RCC 7860 (cell line): Measurements from ENCODE around the gene CCL28.

ENCODE experiments used
- DNase-seq: peaks from one replicate; pipeline ENCODE4 v3.0.0-alpha.2; 2015; ENCODE audit warnings: low spot score
- FAIRE-seq: peaks from 2 replicates; lab custom pipeline; 2012; peaks lifted over from hg19 to GRCh38; lab: Jason Lieb, UNC

CCL28 gene

GRCh38 chr5:43362725-43363435, 49.3 kb downstream of the CCL28 start:
- FAIRE-seq (no peak), DNase-seq (no peak)

GRCh38 chr5:43358726-43359125, 53.5 kb downstream of the CCL28 start:
- FAIRE-seq (no peak), DNase-seq (no peak)

GRCh38 chr5:43358301-43358700, 53.9 kb downstream of the CCL28 start:
- FAIRE-seq, result no peak
- DNase-seq, result no peak

DNA sequence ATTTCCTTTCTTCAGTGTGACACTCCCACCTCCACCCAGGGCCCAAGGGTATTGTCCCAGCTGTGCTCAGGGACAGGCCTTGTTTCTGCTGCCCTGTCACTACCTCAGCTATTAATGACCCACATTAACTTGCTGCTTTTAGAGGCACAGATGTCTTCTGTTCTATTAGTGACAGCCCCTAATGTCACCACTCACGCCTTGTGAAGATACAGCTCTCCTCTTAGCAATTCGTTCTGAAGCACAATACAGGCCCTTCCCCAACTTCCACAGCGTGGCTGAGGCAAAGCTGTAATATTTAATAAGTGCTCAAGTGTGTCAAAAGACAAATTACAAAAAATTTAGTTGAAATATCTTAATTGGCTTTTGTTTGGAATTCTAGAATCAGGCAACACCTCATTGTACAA, 54.3 kb downstream of the CCL28 start:
- DNase-seq (no peak), FAIRE-seq (no peak)

DNA sequence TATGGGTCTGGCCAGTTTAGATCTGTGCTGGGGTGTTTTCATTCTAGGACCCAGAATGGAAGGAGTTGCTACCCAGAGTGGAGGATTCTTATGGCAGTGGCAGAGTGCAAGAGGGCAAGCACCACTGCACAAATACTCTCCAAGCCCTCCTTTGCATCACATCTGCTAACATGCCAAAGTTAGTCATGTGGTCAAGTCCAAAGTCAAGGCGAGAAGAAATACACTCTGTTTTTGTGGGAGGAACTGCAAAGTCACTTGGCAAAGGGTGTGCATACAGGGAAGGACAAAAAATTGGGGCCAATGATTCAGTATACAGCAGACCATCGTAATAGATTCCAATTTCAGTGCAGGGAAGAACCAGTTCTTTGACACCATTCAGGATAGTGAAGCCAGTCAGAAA, 55.1 kb downstream of the CCL28 start:
- FAIRE-seq, result no peak
- DNase-seq, result no peak

- no peak for FAIRE-seq
- no peak for DNase-seq
Observed at GRCh38 chr5:43354774-43355173, 57.4 kb downstream of the CCL28 start.

GRCh38 chr5:43353668-43354067, 58.5 kb downstream of the CCL28 start:
- no peak for FAIRE-seq

GRCh38 chr5:43352915-43353314, 59.3 kb downstream of the CCL28 start:
- FAIRE-seq, result no peak
- DNase-seq, result no peak

More at GRCh38 chr5:43353668-43354067, 58.5 kb downstream of the CCL28 start:
- DNase-seq, result no peak

GRCh38 chr5:43352131-43352530, 60.1 kb downstream of the CCL28 start:
- DNase-seq (no peak), FAIRE-seq (no peak)

DNA sequence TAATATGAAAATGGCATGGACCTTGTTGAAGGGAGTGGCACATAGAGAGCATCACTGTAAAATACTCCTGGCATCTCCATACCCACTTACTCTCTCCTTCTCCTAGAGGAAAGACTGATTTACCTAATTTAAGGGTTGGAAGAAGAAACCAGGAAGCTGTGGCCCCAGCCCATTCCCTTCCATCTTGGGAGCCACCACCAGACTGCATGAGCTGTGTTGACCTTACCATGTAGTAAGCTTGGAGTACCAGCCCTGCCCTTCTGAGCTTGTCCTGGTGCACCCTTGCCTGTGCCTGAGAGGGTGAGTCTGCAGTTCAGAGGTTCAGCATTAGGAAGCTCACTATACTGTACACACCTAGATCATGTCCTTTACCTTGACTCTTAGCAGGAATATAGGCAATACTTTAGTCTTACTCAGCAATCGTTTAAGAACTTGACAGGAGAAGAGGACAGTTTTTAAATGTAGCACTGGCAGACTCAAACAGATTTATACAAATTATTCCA, 63.3 kb downstream of the CCL28 start:
- no peak for FAIRE-seq
- no peak for DNase-seq

- no peak for FAIRE-seq
Observed at GRCh38 chr5:43348207-43348606, 64.0 kb downstream of the CCL28 start.

GRCh38 chr5:43338862-43339261, 73.3 kb downstream of the CCL28 start:
- no peak for DNase-seq

More at GRCh38 chr5:43348207-43348606, 64.0 kb downstream of the CCL28 start:
- no peak for DNase-seq

DNA sequence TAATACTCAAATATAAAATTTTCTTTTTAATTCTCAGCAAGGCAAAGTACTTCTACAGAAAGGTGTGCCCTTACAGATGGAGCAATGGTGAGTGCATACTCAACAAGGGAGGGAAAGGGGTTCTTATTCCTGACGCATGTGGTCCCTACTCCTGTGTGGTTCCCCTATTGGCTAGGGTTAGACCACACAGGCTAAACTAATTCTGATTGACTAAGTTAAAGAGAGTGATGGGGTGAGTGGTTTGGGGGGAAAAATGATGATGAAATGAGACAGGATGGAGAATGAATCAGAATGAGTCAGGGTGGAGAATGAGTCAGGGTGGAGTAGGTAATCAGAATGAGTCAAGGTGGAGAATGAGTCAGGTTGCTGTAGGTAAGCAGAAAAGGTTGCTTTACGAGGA, 76.0 kb downstream of the CCL28 start:
- FAIRE-seq (peak; percentile 93), DNase-seq (peak; percentile 81)

More at GRCh38 chr5:43338862-43339261, 73.3 kb downstream of the CCL28 start:
- FAIRE-seq, result no peak

DNA sequence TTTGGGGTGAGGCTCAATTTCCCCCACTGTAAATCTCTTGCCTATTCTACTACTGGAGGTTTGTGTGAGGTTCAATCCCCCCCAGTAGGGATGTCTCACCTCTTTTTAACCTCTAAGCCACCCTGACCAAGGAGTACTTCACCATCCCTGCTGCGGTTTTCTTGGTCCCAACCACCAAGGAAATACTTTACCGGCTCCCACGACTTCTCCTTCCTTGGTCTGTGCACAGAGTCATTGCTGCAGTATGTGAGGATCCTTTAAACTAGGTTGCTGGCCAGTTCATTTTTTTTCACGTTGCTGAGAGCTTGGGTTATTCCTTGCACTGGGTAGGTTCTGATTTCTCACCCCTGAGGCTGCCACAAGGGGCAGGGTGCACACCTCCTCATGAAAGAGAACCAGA, 76.5 kb downstream of the CCL28 start:
- FAIRE-seq, result peak; percentile 48
- peak; percentile 58 for DNase-seq

DNA sequence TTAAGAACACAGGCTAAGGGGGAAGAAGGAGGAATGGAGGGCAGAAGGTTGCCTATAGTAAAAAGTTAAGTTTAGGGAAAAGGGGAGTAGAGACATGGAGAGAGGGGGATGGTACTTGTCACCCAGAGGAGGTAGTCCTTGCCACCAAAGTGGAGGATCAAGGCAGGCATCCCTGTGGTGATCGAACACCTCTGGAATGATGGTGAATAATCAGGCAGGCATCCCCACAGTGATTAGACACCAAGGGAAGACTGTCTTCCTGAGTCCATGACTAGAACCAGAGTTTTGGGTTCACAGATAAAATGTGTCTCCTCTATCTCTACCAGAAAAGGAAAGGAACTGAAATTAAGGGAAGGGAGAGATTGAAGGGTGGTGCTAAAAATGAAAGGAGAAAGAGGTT, 79.8 kb downstream of the CCL28 start:
- FAIRE-seq, result no peak
- DNase-seq, result peak; percentile 60
